Fibroblast of villous mesenchyme (primary cell): Measurements from ENCODE around the gene ETS2. TPM values are rescaled to one million over a fixed set of nuclear protein-coding genes. Genes with fewer than 3 reads are reported as not detected.

Experiments used
- DNase-seq: peaks from one replicate; pipeline ENCODE4 v3.0.0-alpha.2; 2010; ENCODE audit warnings: low read depth
- H3K4me3 ChIP-seq: 2 replicates; pipeline ENCODE4 v1.5.1; 2011; ENCODE audit warnings: low read depth, mild to moderate bottlenecking, low read length
- CTCF ChIP-seq: IDR thresholded peaks from 2 replicates; pipeline ENCODE4 v1.5.1; 2012; ENCODE audit warnings: low read depth, mild to moderate bottlenecking, low read length; ENCODE audit not compliant: insufficient read depth
- total RNA-seq: library from RNA; depleted of rRNA; stranded (reverse); fragments of >200 nt; gene quantifications from 2 replicates; pipeline ENCODE4 v1.2.3, GENCODE V29; 2012

The ETS2 gene
- total RNA-seq, 1 donor: 45.8 TPM

GRCh38 chr21:38800046-38800758 lies 5.5 kb upstream of the ETS2 start:
- no peak overlapping the region for H3K4me3 ChIP-seq
- no peak for TF ChIP-seq CTCF
- no peak for DNase-seq

- no peak for DNase-seq
- no peak overlapping the region for H3K4me3 ChIP-seq
- no peak for TF ChIP-seq CTCF
Observed at GRCh38 chr21:38800924-38801744, 4.6 kb upstream of the ETS2 start.

GRCh38 chr21:38802050-38803026 lies 3.4 kb upstream of the ETS2 start:
- no peak for DNase-seq
- no peak overlapping the region for H3K4me3 ChIP-seq
- TF ChIP-seq CTCF: no peak

GRCh38 chr21:38803075-38803660 lies 2.6 kb upstream of the ETS2 start:
- TF ChIP-seq CTCF: no peak
- no peak overlapping the region for H3K4me3 ChIP-seq
- DNase-seq: peak; percentile 16

- TF ChIP-seq CTCF: no peak
- H3K4me3 ChIP-seq: no peak overlapping the region
- peak; percentile 15 for DNase-seq
Observed at GRCh38 chr21:38804030-38804788, 1.5 kb upstream of the ETS2 start.
